GM12865 (cell line): Measurements from ENCODE around the gene LUZP2.

Experiments
- DNase-seq: peaks from one replicate; pipeline ENCODE4 v3.0.0; 2010; ENCODE audit warnings: low read depth
- H3K4me3 ChIP-seq: 2 replicates; pipeline ENCODE4 v1.5.1; 2011; ENCODE audit warnings: mild to moderate bottlenecking, low read depth, low read length, control low read depth
- CTCF ChIP-seq: IDR thresholded peaks from 2 replicates; pipeline ENCODE4 v1.5.1; 2011; ENCODE audit warnings: low read length, control low read depth, low read depth, inconsistent platforms; ENCODE audit not compliant: insufficient read depth; ENCODE audit errors: missing control alignments

LUZP2 gene

GRCh38 chr11:24709928-24710565 lies 213.2 kb downstream of the LUZP2 start:
- no peak for TF ChIP-seq CTCF
- no peak overlapping the region for H3K4me3 ChIP-seq

GRCh38 chr11:24714601-24715000 lies 217.7 kb downstream of the LUZP2 start:
- DNase-seq, result no peak
- H3K4me3 ChIP-seq, result no peak overlapping the region
- TF ChIP-seq CTCF, result no peak

More at GRCh38 chr11:24709928-24710565, 213.2 kb downstream of the LUZP2 start:
- DNase-seq, result no peak

- H3K4me3 ChIP-seq, result no peak overlapping the region
- TF ChIP-seq CTCF, result no peak
- no peak for DNase-seq
Observed at GRCh38 chr11:24716403-24716802, 219.6 kb downstream of the LUZP2 start.

- TF ChIP-seq CTCF, result no peak
- no peak for DNase-seq
- no peak overlapping the region for H3K4me3 ChIP-seq
Observed at GRCh38 chr11:24723231-24723630, 226.4 kb downstream of the LUZP2 start.

GRCh38 chr11:24731554-24731953 lies 234.7 kb downstream of the LUZP2 start:
- DNase-seq, result no peak
- TF ChIP-seq CTCF, result no peak
- no peak overlapping the region for H3K4me3 ChIP-seq

GRCh38 chr11:24734742-24735237 lies 237.9 kb downstream of the LUZP2 start:
- TF ChIP-seq CTCF, result no peak
- H3K4me3 ChIP-seq, result no peak overlapping the region
- no peak for DNase-seq

- no peak overlapping the region for H3K4me3 ChIP-seq
- DNase-seq, result no peak
- no peak for TF ChIP-seq CTCF
Observed at GRCh38 chr11:24738972-24739371, 242.1 kb downstream of the LUZP2 start.
